Anterior cingulate cortex (tissue), 58 donors: ENCODE data around the gene LDLRAD3.

ENCODE experiments used
- DNase-seq, 58 donors: peaks; one replicate each; lab custom pipeline; 2025; lab: John Stamatoyannopoulos, UW

Gene LDLRAD3

DNA sequence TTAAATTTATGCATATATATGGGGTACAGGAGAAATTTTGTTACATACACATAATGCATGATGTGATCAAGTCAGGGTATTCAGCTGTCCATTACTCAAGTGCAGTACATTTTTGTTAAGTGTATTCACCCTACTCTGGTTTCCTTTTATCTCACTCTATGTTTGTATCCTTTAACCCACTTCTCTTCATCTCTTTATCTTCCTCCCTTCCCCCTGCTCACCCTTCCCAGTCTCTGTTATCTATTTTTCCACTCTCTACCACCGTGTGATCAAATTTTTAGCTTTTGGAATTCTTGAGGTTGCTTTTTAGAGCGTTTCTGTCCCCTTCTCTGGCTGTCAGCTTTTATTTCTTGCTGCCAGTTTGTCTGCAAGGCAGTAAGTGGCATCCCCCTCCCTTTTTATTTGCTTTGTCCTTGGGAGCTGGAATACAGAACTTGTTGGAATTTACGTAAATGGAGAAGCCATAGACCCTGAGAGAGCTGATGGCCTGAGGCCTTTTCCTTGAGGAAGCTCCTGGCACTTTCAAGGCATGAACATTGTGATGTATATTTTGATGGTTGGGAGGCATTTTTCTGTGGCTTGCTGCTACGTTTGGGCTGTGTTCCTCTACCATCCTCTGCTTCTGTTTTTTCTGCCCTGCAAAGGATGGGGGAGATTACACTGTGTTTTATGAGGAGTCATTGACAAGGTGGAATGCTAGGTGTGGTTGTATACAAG, 148.6 kb downstream of the LDLRAD3 start:
- no peak for DNase-seq

GRCh38 chr11:36093548-36093947, 149.7 kb downstream of the LDLRAD3 start:
- no peak for DNase-seq

GRCh38 chr11:36094164-36094563, 150.3 kb downstream of the LDLRAD3 start:
- DNase-seq, result no peak

GRCh38 chr11:36095716-36096115, 151.9 kb downstream of the LDLRAD3 start:
- no peak for DNase-seq

- DNase-seq, result no peak
Measured at GRCh38 chr11:36097219-36097650, 153.4 kb downstream of the LDLRAD3 start.

DNA sequence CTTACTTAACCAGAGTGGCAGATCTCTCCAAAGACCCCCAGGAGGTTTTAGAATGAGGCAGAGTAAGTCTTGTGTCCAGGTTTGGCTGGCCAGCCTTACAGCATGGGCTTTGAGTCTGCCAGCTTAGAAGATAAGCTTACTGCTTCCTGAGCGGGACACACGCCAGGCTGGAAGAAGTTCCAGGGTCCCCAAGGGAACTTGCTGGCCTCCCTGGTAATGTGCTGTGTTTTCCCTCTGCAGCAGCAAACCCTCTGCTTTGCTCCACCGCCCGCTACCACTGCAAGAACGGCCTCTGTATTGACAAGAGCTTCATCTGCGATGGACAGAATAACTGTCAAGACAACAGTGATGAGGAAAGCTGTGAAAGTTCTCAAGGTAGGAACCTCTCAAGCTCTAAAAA, 154.2 kb downstream of the LDLRAD3 start:
- no peak for DNase-seq

DNA sequence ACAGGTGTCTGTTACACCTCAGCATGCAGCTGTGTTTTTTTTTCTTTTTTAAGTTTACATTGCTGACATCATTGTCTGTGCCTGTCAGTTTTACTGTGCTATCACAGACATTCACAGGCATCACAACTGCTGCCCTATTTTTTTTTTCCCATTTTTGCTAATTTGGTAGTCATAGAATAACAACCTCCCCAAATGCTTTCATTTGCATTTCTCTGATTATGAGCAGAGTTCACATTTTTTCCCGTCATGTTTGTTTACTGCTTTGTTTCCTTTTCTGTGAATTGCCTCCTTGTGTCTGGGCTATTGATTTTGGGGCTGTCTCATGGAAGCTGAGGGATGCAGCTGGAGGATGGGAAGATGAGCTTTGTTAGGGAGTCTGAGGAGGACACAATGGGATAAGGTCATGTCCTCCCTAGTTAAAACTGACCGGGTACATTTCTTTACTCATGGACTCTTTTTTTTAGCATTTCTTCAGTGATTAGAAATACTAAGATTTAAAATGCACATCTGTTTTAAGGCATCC, 155.1 kb downstream of the LDLRAD3 start:
- no peak for DNase-seq

- no peak for DNase-seq
Measured at GRCh38 chr11:36101466-36101865, 157.6 kb downstream of the LDLRAD3 start.

GRCh38 chr11:36102868-36103267, 159.0 kb downstream of the LDLRAD3 start:
- no peak for DNase-seq

DNA sequence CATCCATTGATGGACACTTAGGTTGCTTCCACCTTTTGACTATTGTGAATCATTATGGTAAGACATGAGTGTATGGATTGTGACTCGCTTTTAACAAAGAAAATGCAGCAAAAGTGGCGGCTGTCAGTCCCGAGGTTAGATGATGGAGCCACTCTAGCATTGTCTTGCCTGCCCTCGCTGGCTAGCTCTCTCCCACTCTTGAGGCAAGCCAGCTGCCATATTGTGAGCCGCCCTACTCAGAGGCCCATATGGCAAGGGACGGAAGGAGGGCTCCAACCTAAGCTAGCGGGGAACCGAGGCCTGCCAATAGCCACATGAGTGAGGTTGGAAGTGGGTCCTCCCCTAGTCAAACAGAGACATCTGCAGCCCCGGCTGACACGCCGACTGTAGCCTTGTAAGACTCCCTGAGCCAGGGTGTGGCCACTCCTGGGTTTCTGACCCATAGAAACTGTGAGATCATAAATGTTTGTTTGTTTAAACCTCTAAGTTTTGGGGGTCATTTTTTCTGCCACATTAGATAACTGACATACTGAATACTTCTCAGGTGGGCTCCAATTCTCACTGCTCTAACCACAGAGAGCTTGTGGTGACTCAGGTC, 160.2 kb downstream of the LDLRAD3 start:
- DNase-seq, result no peak

GRCh38 chr11:36104660-36104992, 160.8 kb downstream of the LDLRAD3 start:
- no peak for DNase-seq

DNA sequence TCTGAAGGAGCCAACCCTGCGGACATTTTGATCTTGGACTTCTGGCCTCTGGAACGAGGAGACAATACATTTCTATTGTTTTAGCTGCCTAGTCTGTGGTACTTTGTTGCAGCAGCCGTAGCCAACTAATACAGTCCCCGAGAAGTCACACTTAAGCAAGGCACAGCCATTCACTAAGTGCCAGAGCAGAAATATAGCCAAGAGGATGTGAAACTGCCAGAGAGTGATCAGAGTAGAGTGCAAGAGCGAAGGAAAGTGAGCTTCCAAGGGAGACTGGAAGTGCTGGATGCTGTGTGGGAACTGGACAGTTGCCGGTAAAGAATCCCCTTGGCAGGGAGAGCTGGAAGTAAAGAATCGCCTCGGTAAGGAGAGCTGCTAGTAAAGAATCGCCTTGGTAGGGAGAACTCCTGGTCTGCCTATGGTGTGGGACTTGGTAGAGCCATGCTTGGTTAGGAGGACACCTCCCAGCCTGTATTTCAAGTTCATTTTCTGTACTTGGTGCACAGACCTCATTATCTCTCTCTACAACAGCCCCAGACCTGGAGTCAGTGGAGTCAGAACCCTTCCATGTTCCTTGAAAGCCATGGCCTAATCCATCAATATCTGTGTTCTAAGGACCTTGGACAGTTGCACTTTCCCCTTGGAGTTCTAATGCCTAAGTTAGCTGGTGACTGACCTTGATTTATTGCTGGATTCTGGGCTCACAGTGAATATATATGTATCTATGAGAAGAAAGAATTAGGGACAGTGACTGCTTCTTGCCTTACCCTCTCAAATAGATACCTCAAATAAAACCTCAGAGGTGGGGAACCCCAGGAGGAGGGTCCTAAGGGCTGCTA, 162.1 kb downstream of the LDLRAD3 start:
- peak in 2 of 58 donors; percentile 22 to 56 for DNase-seq

GRCh38 chr11:36107547-36107946, 163.7 kb downstream of the LDLRAD3 start:
- no peak for DNase-seq

DNA sequence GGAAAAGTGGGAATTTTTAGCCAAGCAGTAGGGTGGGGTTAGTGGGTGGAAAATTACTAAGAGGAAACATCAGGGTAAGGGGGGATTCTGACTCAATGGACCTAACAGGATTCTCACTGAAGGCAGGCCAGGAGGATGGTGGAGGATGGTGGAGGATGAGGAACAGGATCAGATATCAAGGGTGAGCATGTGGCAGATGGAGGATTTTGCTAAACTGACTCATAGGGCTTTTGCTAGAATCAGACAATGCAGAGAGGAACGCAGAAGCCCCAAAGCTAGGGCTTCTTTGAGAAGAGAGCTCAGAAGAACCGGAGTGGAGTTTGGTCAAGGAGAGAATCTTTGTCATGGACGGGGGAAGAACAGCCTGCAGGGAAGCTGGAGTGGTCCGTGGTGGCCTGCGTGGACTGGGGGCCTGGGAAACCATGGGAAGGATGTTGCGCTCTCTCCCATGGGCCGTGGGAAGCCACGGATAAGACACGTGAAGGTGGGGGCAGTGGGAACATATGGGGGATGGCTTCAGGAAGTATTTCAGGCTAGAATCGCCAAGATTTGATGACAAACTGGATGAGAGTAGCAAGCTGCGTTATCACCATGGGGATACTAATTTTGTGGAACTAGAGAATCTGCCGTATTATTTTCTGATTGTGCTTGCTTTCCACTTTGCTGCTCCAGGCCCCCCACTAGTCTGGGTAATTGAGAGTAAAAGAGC, 165.2 kb downstream of the LDLRAD3 start:
- peak in 1 of 58 donors; percentile 45 for DNase-seq

DNA sequence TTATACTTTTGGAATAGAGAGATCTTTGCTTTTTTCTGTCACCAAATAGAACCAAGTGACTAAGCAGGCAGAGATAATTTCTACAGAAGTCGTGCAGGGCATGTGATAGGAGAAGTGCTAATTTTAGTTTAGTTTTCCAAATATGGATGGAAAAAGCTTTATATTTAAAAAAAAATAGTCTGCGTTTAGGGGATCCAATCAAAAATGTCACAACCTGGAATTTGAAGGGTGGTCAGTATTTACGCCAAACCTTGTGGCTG, 165.7 kb downstream of the LDLRAD3 start:
- DNase-seq, result no peak

GRCh38 chr11:36109850-36110606, 166.2 kb downstream of the LDLRAD3 start:
- no peak for DNase-seq

DNA sequence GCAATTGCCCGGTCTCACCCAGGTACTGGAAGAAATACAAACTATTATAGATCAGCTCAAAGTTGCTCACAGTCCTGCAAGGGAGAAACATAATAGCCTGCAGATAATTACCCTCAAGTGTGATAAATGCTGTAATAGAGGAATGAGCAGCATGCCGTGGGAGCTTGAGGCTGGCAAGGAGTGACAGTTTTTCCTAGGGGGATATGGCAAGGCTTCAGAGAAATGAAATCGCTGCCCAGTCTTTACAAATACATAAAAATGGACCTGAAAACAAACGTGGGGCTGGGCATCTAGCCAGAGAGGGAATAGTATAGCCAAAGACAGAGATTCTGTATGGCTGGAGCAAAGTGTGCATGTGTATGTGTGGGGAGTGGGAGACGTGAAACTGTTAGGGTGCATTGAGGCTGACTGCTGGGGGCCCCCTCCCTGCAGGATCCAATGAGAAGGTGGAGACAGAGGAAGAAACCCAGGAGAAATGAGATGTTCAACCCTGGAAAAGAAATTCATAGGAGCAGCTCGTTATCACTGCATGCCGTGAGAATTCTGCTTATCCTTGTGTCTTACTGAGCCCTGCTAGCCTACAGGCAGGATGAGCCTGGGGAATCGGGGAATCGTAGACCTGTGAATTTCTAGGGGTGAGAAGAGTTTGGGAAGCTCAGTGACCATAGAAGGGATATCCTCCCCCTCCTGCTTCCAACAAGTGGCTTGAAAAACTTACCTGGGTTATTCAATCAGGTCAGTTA, 167.0 kb downstream of the LDLRAD3 start:
- peak in 3 of 58 donors; percentile 33 to 45 (median 35) for DNase-seq

- no peak for DNase-seq
Measured at GRCh38 chr11:36114095-36114494, 170.2 kb downstream of the LDLRAD3 start.

DNA sequence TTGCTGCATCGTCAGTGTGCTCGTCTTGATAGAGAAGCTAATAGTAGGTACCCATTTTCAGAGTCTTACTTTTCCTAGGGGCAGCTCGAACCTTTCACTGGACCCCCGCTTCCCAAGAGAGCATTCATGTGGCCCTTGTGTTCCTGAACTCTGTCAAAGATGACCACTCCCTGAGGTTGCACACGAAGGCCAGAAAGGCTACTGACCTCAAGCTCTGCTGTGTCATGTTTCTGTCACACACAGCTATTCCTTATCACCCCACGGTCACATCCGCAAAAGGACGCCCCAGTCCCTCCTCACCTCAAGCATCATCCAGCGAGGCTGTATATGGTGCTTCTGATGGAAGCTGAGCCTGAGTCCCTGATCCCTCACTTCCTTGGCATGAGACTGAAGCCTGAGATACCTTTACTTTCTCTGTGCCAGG, 171.5 kb downstream of the LDLRAD3 start:
- no peak for DNase-seq
